Measurements from ENCODE around the gene MAST4.

Gene MAST4

DNA sequence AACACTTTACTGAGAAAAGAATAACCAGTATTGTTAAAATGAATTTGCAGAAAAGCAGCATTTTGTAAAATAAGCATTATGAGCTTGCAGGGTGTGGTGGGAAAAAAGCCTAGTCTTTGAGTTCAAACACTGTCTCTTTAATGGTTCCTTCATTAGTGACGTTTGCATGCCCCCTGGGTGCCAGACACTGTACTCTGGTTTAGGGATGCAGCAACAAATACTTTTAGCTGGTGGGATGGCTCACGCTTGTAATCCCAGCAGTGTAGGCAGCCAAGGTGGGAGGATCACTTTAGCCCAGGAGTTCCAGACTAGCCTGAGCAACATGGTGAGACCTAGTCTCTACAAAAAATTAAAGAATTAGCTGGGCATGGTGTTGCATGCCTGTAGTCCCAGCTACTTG is 62.3 kb downstream of the MAST4 start:
- CTCF ChIA-PET, result interaction anchor here (0.6 kb wide), 1 partner anchor 259 kb away, joined by 3 read pairs; no protein-coding TSS in a partner anchor
- no peak for DNase-seq (ENCODE audit: low spot score)
- no peak overlapping the region for H3K27ac ChIP-seq
- no peak for TF ChIP-seq CTCF (conservative IDR thresholded peaks at IDR 0.05; ENCODE audit: low read depth)
- POLR2A ChIA-PET (ENCODE audit: low non-redundant PET), result no interaction called here

- no peak overlapping the region for H3K27ac ChIP-seq
- no peak for TF ChIP-seq CTCF (conservative IDR thresholded peaks at IDR 0.05; ENCODE audit: low read depth)
- no peak for DNase-seq (ENCODE audit: low spot score)
- ChIA-PET POLR2A (ENCODE audit: low non-redundant PET) (no interaction called here), CTCF (no interaction called here)
These were observed 63.6 kb downstream of the MAST4 start for GRCh38 chr5:66659780-66660179.

DNA sequence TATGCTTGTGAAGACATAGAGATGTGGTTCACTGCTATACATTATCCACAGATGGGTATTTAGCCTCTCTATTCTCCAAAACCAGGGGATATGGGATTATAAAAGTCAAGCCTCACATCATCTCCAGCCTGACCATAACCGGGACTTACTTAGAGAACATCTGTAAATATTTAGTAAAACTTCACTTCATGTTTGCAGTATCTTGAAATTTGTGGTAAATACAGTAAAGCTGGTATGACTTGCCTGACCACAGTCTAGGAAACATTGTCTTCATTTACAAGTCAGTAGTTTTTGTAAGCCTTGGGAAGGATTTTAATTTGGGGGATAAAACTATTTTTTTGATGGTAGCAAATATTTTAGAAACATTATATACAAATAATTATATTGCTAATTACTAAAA is 64.2 kb downstream of the MAST4 start:
- no peak overlapping the region for H3K27ac ChIP-seq
- ChIA-PET POLR2A (ENCODE audit: low non-redundant PET) (no interaction called here), CTCF (no interaction called here)
- no peak for TF ChIP-seq CTCF (conservative IDR thresholded peaks at IDR 0.05; ENCODE audit: low read depth)
- DNase-seq (ENCODE audit: low spot score), result no peak

- H3K27ac ChIP-seq, result no peak overlapping the region
- ChIA-PET POLR2A (ENCODE audit: low non-redundant PET) (no interaction called here), CTCF (no interaction called here)
- no peak for DNase-seq (ENCODE audit: low spot score)
- TF ChIP-seq CTCF (conservative IDR thresholded peaks at IDR 0.05; ENCODE audit: low read depth), result no peak
These were observed 65.0 kb downstream of the MAST4 start for GRCh38 chr5:66661149-66661548.

DNA sequence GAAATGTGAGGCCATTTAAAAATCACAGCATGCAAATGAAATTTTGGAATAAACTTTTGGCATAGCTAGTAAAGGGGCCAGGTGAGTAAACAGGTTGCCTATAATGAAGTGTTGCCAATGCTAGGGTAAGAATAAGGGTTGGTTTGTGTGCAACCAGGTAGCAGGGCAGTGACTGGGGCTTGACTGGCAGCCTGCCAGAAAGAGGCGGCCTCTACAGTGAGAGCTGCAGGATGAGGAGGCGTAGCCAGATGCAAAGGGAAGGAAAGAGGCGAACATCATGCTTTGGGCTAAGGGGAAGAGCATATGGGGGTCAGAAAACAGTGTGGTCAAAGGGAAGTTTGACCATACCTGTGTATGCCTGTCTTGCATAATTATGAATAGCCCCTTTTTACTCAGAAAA is 70.6 kb downstream of the MAST4 start:
- ChIA-PET POLR2A (ENCODE audit: low non-redundant PET) (no interaction called here), CTCF (no interaction called here)
- peak; percentile 14 for DNase-seq (ENCODE audit: low spot score)
- no peak for TF ChIP-seq CTCF (conservative IDR thresholded peaks at IDR 0.05; ENCODE audit: low read depth)
- no peak overlapping the region for H3K27ac ChIP-seq

DNA sequence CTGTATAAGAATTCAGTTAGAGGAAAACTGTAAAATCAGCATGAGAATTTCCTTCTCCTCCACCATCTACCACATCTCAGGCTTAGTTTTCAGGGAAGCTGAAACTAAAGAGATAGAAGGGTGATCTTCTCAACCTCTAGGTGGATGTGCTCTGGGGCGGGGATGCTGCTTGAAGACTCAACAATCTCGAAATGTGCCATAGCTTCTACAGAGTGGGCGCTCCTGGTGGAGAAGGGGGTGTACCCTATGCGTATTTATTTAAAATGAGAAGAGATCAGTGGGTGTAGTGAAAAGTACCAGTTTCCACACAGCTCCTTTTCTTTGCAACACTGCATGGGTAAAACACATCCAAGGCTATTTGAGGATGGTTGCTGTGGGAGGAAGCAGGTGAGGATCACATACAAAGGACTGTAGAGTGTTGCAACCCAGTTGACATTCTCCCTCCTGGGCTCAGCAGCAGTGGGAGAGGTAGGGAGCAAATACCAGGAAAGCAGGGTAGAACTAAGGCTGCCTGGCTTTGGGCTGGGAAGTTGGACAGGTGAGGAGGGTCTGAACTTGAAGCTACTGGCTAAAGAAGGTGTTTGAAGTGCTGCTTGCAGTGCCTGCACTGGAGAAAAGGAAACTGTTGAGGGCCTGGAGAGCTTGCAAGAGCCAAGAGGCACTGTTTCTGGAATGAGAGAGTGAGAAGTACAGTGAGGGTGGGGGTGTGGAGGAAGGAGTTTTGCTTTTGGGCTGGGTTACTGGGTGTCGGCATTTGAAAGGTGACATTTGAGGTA is 73.1 kb downstream of the MAST4 start:
- no peak for DNase-seq (ENCODE audit: low spot score)
- CTCF ChIA-PET, result interaction anchor here (0.7 kb wide), 1 partner anchor 8 kb away, joined by 4 read pairs; no protein-coding TSS in a partner anchor
- POLR2A ChIA-PET (ENCODE audit: low non-redundant PET), result no interaction called here
- H3K27ac ChIP-seq, result no peak overlapping the region
- TF ChIP-seq CTCF (conservative IDR thresholded peaks at IDR 0.05; ENCODE audit: low read depth), result no peak

Measured in RWPE1 (cell line).